SK-N-SH treated with all-trans-retinoic acid at 6 μM for 48 hours (cell line): ENCODE results near the gene OR52I1.

Source experiments
- ATAC-seq: fragments of 200-7000 bp; cut with Tn5 transposase; 3 replicates; pipeline ENCODE4 v1.9.1; 2020; ENCODE audit warnings: mild to moderate bottlenecking, moderate library complexity
- ESRRG ChIP-seq: fragments of 250-450 bp; sonication (Bioruptor Pico); IDR thresholded peaks from 2 replicates; pipeline ENCODE4 v1.6.1; 2021; ENCODE audit warnings: mild to moderate bottlenecking
- ISL1 ChIP-seq: fragments of 250-450 bp; sonication (Bioruptor Pico); IDR thresholded peaks from 2 replicates; pipeline ENCODE4 v2.1.2; 2022; ENCODE audit warnings: mild to moderate bottlenecking, moderate library complexity
- OSR1 ChIP-seq: fragments of 250-450 bp; sonication (Bioruptor Pico); IDR thresholded peaks from 2 replicates; pipeline ENCODE4 v1.8.0; 2022; ENCODE audit warnings: moderate library complexity, mild to moderate bottlenecking, inconsistent platforms
- POU6F1 ChIP-seq: fragments of 250-450 bp; sonication (Bioruptor Pico); IDR thresholded peaks from 2 replicates; pipeline ENCODE4 v1.8.0; 2021; ENCODE audit warnings: low read depth, mild to moderate bottlenecking, moderate library complexity, borderline replicate concordance
- PPARA ChIP-seq: fragments of 250-450 bp; sonication (Bioruptor Pico); IDR thresholded peaks from 2 replicates; pipeline ENCODE4 v1.5.0; 2020; ENCODE audit warnings: mild to moderate bottlenecking, borderline replicate concordance
- RARB ChIP-seq: fragments of 250-450 bp; sonication (Bioruptor Pico); IDR thresholded peaks from 2 replicates; pipeline ENCODE4 v1.8.0; 2021; ENCODE audit warnings: mild to moderate bottlenecking, moderate library complexity
- SNAI2 ChIP-seq: fragments of 250-450 bp; sonication (Bioruptor Pico); IDR thresholded peaks from 2 replicates; pipeline ENCODE4 v1.5.0; 2020; ENCODE audit warnings: mild to moderate bottlenecking, moderate library complexity
- TCF4 ChIP-seq: fragments of 250-450 bp; sonication (Bioruptor Pico); IDR thresholded peaks from 2 replicates; pipeline ENCODE4 v1.8.0; 2021; ENCODE audit warnings: mild to moderate bottlenecking, moderate library complexity, borderline replicate concordance
- TSHZ2 ChIP-seq: fragments of 250-450 bp; sonication (Bioruptor Pico); IDR thresholded peaks from 2 replicates; pipeline ENCODE4 v1.5.0; 2020; ENCODE audit warnings: mild to moderate bottlenecking, moderate library complexity
- ZNF70 ChIP-seq: fragments of 450-650 bp; formaldehyde crosslinking; IDR thresholded peaks from 2 replicates; pipeline ENCODE4 v1.5.0; 2020; ENCODE audit warnings: mild to moderate bottlenecking, moderate library complexity

OR52I1 gene

GRCh38 chr11:4643076-4643475, 49.2 kb downstream of the OR52I1 start:
- ATAC-seq, result no peak
- TF ChIP-seq POU6F1 (no peak), SNAI2 (CRISPR knock-in tag) (no peak), ESRRG (CRISPR knock-in tag) (no peak), TCF4 (CRISPR knock-in tag) (no peak), TSHZ2 (no peak), RARB (CRISPR knock-in tag) (no peak), ZNF70 (CRISPR knock-in tag) (no peak)

GRCh38 chr11:4643682-4644081, 49.8 kb downstream of the OR52I1 start, which contains the start of gene OR51E1:
TSS of gene OR51E1 (plus strand) at chr11:4643982. CDS start at chr11:4652527, 8,545 bp downstream.
- TF ChIP-seq SNAI2 (CRISPR knock-in tag) (no peak), PPARA (no peak)
- ATAC-seq, result no peak

GRCh38 chr11:4644233-4644632, 50.4 kb downstream of the OR52I1 start:
- TF ChIP-seq POU6F1 (no peak), RARB (CRISPR knock-in tag) (no peak), TSHZ2 (no peak), ISL1 (CRISPR knock-in tag) (no peak), OSR1 (CRISPR knock-in tag) (no peak)
- TF ChIP-seq, all 23 proteins: peak for 0
- no peak for ATAC-seq
